Progenitor cell of endocrine pancreas (in vitro differentiated cells): ENCODE measurements around the gene ACSF3. TPM values are rescaled to one million over a fixed set of nuclear protein-coding genes. Genes with fewer than 3 reads are reported as not detected.

ENCODE experiments used
- DNase-seq: peaks from one replicate; pipeline ENCODE4 v3.0.0; 2021; ENCODE audit warnings: low spot score; ENCODE audit not compliant: unreplicated experiment
- H3K27ac Mint-ChIP-seq: 2 replicates; pipeline ENCODE4 v1.8.0; 2021; ENCODE audit warnings: mild to moderate bottlenecking, moderate library complexity, mixed read lengths
- H3K27me3 Mint-ChIP-seq: 2 replicates; pipeline ENCODE4 v1.8.0; 2021; ENCODE audit warnings: mixed read lengths
- H3K36me3 Mint-ChIP-seq: 2 replicates; pipeline ENCODE4 v1.8.0; 2022; ENCODE audit warnings: mixed read lengths; ENCODE audit not compliant: insufficient read depth
- H3K4me1 Mint-ChIP-seq: 2 replicates; pipeline ENCODE4 v1.8.0; 2021; ENCODE audit warnings: low read depth, mixed read lengths
- H3K4me3 Mint-ChIP-seq: 2 replicates; pipeline ENCODE4 v1.8.0; 2021; ENCODE audit warnings: low read depth, mild to moderate bottlenecking, moderate library complexity, mixed read lengths
- H3K9me3 Mint-ChIP-seq: 2 replicates; pipeline ENCODE4 v1.8.0; 2021; ENCODE audit warnings: low read depth, mixed read lengths
- total RNA-seq: library from RNA; stranded (reverse); gene quantifications from 2 replicates; pipeline ENCODE4 v1.2.1, GENCODE V29; 2021
- TF ChIP-seq, protein P1 (sequence below): fragments of 200-600 bp; sonication (generic); IDR thresholded peaks from one replicate; pipeline ENCODE4 v1.5.0; 2021; ENCODE audit warnings: antibody characterized with exemption, mild to moderate bottlenecking; ENCODE audit not compliant: unreplicated experiment

The ACSF3 gene
- total RNA-seq, 1 donor from 2014 or later, result 31.3 TPM

GRCh38 chr16:89102041-89102471, 8.4 kb downstream of the ACSF3 start:
- Mint-ChIP-seq H3K27ac (no peak overlapping the region), H3K4me1 (peaks cover 21% of the 10 kb centered on the region), H3K9me3 (no peaks in the 10 kb centered on the region), H3K36me3 (peaks cover 7% of the 10 kb centered on the region), H3K27me3 (no peaks in the 10 kb centered on the region), H3K4me3 (no peak overlapping the region)
- DNase-seq, result no peak
- TF ChIP-seq, protein P1, sequence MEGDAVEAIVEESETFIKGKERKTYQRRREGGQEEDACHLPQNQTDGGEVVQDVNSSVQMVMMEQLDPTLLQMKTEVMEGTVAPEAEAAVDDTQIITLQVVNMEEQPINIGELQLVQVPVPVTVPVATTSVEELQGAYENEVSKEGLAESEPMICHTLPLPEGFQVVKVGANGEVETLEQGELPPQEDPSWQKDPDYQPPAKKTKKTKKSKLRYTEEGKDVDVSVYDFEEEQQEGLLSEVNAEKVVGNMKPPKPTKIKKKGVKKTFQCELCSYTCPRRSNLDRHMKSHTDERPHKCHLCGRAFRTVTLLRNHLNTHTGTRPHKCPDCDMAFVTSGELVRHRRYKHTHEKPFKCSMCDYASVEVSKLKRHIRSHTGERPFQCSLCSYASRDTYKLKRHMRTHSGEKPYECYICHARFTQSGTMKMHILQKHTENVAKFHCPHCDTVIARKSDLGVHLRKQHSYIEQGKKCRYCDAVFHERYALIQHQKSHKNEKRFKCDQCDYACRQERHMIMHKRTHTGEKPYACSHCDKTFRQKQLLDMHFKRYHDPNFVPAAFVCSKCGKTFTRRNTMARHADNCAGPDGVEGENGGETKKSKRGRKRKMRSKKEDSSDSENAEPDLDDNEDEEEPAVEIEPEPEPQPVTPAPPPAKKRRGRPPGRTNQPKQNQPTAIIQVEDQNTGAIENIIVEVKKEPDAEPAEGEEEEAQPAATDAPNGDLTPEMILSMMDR, result no peak

GRCh38 chr16:89102481-89103073, 8.9 kb downstream of the ACSF3 start:
- no peak for DNase-seq
- Mint-ChIP-seq H3K27ac (no peak overlapping the region), H3K36me3 (peaks cover 11% of the 10 kb centered on the region), H3K4me3 (no peak overlapping the region), H3K4me1 (peaks cover 17% of the 10 kb centered on the region), H3K27me3 (no peaks in the 10 kb centered on the region), H3K9me3 (no peaks in the 10 kb centered on the region)
- TF ChIP-seq, protein P1, result no peak

GRCh38 chr16:89103156-89103555, 9.5 kb downstream of the ACSF3 start:
- DNase-seq, result no peak
- TF ChIP-seq, protein P1, result no peak
- H3K27ac Mint-ChIP-seq, result peak overlapping the region; percentile 71
- H3K27me3 Mint-ChIP-seq, result no peaks in the 10 kb centered on the region
- H3K36me3 Mint-ChIP-seq, result peaks cover 12% of the 10 kb centered on the region
- H3K9me3 Mint-ChIP-seq, result no peaks in the 10 kb centered on the region
- H3K4me3 Mint-ChIP-seq, result no peak overlapping the region
- H3K4me1 Mint-ChIP-seq, result peaks cover 11% of the 10 kb centered on the region

- DNase-seq, result no peak
- H3K4me1 Mint-ChIP-seq, result peaks cover 5% of the 10 kb centered on the region
- no peaks in the 10 kb centered on the region for H3K9me3 Mint-ChIP-seq
- no peak overlapping the region for H3K27ac Mint-ChIP-seq
- TF ChIP-seq, protein P1, result no peak
- no peaks in the 10 kb centered on the region for H3K27me3 Mint-ChIP-seq
- peaks cover 12% of the 10 kb centered on the region for H3K36me3 Mint-ChIP-seq
- no peak overlapping the region for H3K4me3 Mint-ChIP-seq
Measured at GRCh38 chr16:89103781-89104180, 10.1 kb downstream of the ACSF3 start.

GRCh38 chr16:89104303-89104702, 10.7 kb downstream of the ACSF3 start:
- Mint-ChIP-seq H3K27ac (no peak overlapping the region), H3K36me3 (peaks cover 12% of the 10 kb centered on the region), H3K4me1 (peaks cover 3% of the 10 kb centered on the region), H3K4me3 (no peak overlapping the region), H3K9me3 (no peaks in the 10 kb centered on the region), H3K27me3 (no peaks in the 10 kb centered on the region)
- no peak for DNase-seq
- TF ChIP-seq, protein P1, result no peak
